ENCODE results near the gene ERBB3.
A peak's percentile ranks its signal among the peaks of the same experiment; 100 is the strongest.
"Not testable (repeated sequence)": the region's sequence is repeated elsewhere in the genome, so short reads cannot be mapped to it uniquely, and the experiment has no call there.

ERBB3 gene

DNA sequence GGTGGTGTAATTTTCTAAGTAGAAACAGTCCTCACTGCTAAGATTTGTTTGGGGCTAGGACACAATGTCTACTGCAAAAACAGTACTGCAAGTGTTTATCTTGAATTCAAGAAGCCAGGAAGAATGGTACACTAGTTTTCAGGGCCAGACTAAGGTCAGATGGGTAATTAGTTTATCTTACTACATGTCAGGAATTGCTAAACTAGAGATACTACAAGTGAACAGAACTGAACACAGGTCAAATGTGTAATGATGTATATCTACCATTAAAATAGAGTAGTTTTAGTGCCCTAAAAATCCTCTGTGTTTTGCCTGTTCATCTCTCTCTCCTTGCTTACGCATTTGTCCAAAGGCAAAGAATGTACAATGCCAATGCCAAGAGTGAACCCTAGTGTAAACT is 34.1 kb downstream of the ERBB3 start:
- DNase-seq (ENCODE audit: low read depth in 2 of 2), result no peak

DNA sequence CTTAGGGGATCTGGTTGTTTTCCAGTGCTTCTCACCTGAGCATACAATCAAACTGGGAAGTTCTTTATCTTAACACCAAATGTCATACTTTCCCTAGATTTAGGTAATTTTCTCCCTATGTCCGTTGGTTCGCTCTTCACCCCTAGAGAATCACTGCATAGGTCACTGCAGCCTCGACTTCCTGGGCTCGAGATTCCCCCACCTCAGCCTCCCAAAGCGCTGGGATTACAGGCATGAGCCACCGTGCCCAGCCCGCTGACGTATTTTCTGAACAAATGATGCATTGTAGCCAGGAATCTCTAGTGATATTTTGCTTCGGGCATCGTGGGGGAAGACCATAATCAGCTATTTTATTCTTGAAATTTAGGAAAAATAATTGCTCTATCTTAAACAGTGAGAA is 35.4 kb downstream of the ERBB3 start:
- DNase-seq (ENCODE audit: low read depth in 2 of 2), result no peak

GRCh38 chr12:56116267-56117081 is 36.5 kb downstream of the ERBB3 start, which contains the start of gene RPL41:
TSS of gene RPL41 (plus strand) at chr12:56116633.
- peak; percentile 82 to 90 for DNase-seq (ENCODE audit: low read depth in 2 of 2)

- not testable (repeated sequence) for DNase-seq (ENCODE audit: low read depth in 2 of 2)
Measured at GRCh38 chr12:56117082-56117706, 37.2 kb downstream of the ERBB3 start.

GRCh38 chr12:56117778-56118687 is 38.1 kb downstream of the ERBB3 start, which contains the start of gene ZC3H10:
TSS of gene ZC3H10 (plus strand) at chr12:56118266. CDS start at chr12:56120563, 2,297 bp downstream.
- DNase-seq (ENCODE audit: low read depth in 2 of 2), result peak; percentile 95 to 98

DNA sequence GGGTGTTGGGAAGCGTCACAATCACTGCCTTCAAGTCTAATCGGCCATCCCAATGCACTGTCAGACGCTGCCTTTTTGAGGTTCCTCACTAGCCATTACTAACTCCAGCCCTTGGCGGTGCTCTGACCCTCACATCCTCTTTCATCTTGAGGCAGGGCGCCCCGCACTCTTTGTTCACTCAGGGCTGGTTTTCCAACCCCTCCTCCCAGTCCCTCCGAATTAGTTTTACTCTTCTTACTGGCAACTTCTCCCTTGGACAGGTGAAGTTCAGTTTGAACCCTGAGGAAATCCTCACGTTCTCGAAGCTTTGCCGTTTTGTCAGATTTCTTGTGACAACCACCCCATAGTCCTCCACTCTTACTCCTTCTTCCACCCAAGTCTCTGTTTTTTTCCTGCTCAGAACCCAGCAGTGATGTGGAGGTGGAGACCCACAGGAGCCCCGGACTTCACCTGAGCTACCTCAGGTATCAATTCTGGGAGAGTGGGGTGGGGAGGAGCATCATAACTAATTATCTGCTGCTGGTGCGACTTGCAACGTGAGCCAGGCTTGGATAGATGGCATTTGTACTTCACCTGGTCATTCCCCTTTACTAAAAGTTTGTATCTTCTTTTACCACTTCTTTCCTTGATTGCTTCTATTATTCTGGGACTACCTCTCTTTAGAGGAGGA is 38.9 kb downstream of the ERBB3 start:
- no peak for DNase-seq (ENCODE audit: low read depth in 2 of 2)

GRCh38 chr12:56119361-56119796 is 39.4 kb downstream of the ERBB3 start:
- peak; percentile 28 to 44 for DNase-seq (ENCODE audit: low read depth in 2 of 2)

DNA sequence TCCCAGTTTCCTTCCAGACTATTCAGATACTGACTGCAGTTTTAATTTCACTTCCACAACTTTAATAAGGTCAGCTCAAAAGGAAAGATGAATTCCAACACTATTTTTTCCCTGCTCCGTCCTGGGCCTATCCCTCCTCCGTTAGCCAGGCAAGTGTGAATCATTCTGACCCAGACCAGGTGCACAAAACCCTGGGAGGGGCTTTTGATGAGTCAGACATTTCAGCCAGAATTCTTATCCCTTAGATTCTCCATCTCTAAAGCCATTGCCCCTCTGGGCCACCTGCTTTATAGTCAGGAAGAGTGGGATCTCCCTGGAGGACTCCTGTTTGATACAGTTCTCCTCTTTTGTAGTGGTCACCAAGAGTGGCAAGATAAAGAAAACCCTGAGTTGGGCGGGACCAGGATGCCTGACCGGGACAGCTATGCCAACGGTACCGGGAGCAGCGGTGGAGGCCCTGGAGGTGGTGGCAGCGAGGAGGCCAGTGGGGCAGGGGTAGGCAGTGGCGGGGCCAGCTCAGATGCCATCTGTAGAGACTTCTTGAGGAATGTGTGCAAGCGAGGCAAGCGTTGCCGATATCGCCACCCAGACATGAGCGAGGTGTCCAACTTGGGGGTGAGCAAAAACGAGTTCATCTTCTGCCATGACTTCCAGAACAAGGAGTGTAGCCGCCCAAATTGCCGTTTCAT is 40.3 kb downstream of the ERBB3 start:
- DNase-seq (ENCODE audit: low read depth in 2 of 2), result no peak

DNA sequence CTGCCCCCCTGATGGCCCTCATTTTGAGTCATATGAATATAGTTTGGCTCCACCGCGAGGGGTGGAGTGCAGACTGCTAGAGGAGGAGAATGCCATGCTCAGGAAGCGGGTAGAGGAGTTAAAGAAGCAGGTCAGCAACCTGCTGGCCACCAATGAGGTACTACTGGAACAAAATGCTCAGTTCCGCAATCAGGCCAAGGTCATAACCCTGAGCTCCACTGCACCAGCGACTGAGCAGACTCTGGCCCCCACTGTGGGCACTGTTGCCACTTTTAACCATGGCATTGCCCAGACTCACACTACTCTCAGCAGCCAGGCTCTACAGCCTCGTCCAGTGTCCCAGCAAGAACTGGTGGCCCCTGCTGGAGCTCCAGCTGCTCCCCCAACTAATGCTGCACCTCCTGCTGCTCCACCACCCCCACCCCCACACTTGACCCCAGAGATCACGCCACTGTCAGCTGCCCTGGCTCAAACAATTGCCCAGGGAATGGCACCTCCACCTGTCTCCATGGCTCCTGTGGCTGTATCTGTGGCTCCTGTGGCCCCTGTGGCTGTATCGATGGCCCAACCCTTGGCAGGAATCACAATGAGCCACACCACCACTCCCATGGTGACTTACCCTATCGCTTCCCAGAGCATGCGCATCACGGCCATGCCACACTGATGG is 41.4 kb downstream of the ERBB3 start:
- DNase-seq (ENCODE audit: low read depth in 2 of 2), result no peak

DNA sequence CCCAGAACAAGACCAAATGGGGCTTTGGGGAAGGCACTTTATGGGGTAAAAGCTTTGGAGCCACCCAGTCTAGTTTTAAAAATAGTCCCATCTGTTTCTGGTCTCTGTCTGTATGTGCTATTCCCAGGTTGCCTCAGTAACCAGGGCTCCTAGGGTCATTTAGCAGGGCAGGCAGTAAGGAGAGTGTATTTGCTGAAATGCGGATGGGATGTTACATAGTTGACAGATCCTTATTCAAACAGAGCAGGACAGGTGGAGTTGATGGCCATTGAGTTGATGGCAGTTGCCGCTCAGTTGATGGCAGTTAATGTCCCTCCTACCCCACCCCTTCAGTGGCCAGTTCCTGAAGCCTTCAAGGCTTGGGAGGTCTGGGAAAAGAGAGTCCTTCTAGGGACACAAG is 42.7 kb downstream of the ERBB3 start:
- no peak for DNase-seq (ENCODE audit: low read depth in 2 of 2)

DNA sequence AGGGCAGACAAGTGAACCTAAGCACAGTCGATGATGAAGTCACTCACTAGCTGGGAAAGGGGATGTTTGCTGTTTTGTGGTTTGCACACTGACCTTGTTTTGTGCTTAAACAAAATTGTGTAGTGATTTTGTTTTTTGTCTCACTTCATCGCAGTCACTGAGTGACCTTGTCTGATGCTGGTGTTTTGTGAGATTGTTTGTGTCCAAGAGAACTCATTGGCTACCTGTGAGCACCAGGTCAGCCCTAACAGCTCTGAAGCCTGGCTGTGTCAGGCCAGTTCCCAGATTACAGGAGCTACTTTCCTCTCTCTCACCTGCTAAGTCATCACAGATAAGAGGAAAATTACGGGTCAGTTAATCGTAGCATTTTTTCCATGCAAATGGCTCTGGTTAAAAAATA is 44.2 kb downstream of the ERBB3 start:
- no peak for DNase-seq (ENCODE audit: low read depth in 2 of 2)

- no peak for DNase-seq (ENCODE audit: low read depth in 2 of 2)
Measured at GRCh38 chr12:56126732-56127239, 46.8 kb downstream of the ERBB3 start.

DNA sequence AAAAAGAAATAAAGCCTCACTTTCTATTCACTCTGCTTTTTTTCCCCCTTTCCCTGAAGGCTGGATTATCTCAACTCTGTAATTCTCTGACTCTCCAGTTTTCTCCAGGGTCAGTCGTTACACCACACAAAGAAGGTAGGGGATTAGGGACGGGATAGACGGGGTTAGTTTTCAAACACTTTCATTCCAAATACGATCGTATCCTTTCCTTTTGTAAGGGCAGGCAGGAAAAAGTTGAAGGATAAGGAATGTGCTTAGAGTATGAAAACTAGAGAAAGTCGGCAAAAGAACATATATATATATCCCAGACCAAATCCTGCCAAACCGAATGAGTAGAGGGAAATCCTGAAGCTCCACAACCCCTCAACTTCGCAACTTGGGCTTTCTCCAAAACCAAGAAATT is 47.5 kb downstream of the ERBB3 start:
- DNase-seq (ENCODE audit: low read depth in 2 of 2), result no peak

- DNase-seq (ENCODE audit: low read depth in 2 of 2), result peak; percentile 91 to 92
Measured at GRCh38 chr12:56127888-56128669, 48.1 kb downstream of the ERBB3 start, which contains the start of gene ESYT1. TSS of gene ESYT1 (plus strand) at chr12:56128267. CDS start at chr12:56128320, 53 bp downstream.

DNA sequence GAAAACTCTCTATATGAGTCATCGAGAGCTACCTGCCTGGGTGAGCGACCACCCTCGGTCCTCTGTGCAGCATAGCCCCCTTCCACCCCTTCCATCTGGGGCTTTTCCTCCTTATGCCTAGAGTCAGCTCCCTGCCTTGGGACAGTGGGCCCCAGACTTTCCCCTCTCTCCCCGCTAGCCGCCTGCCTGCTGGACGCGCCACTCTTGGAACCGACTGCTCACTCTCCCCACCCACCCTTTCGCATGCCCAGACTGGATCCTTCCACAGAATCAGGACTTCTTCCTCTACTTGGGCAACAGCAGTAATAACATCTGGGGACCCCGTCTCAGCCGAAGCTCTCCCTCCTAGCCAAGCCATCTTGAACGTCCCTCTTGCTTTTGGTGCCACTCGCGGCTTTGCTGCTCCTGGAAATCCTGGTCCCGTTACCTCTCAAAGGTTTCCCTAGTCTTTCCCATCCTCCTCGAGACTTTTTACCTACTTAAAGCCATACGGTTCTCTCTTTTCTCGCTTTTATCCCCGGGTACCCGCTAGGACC is 48.8 kb downstream of the ERBB3 start:
- DNase-seq (ENCODE audit: low read depth in 2 of 2), result no peak

DNA sequence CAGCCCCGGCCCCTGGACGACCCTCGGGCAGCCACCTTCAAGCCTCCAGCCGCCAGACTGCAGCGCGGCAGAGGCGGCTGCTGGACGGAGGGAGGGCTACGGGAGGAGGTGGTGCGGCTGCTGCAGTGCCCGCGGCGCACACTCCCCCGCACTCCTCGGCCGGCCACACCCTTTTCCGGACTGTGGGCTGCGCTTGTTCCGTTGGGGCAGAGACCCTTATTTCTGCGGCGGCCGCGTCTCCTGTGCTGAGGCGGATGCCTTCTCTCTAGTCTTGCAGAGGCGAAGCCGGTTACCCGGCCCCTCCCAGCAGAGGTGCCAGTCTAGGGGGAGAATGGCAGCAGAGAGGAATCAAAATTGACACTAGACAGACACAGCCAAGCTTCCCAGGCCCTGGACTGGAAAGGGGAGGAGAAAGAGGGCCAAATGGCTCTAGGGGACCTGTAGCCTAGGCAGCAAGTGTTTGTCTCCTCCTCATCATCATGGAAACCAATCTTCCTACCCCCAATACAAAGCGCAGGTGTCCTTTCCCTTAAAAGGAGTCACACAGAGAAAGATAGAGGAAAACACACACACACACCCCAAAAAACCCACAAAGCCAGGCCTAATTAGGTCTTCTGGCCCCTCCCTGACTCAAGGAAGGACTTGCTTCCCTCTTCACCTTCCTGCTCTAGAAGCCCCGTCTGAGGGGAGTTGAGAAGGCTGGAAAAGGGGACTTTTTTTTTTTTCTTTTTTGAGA is 49.4 kb downstream of the ERBB3 start:
- DNase-seq (ENCODE audit: low read depth in 2 of 2), result peak; percentile 72 to 77

GRCh38 chr12:56129942-56130495 is 50.1 kb downstream of the ERBB3 start:
- DNase-seq (ENCODE audit: low read depth in 2 of 2), result no peak

DNA sequence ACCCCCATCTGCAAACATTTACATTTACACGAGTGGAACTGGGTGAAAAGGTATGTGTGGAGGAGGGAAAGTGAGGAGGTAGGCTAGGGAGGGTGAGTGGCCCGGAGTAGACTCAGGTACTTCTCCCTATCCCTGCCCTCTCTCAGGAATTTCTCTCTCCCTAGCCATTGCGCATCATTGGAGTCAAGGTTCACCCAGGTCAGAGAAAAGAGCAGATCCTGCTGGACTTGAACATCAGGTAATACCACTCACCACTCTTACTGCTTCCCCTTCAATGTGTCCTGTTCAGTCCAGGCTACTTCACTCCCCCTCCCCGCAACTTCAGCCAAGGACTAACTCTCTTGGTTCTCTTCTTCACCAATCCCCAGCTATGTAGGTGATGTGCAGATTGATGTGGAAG is 50.9 kb downstream of the ERBB3 start:
- DNase-seq (ENCODE audit: low read depth in 2 of 2), result no peak

All from stimulated activated CD8-positive, alpha-beta memory T cell treated with anti-CD3 and anti-CD28 coated beads, Interleukin-2, amount 100 ng/mL, for 48 hours (primary cell).